Effector CD4-positive, alpha-beta T cell (primary cell): ENCODE results near the gene TUFT1.
"Not testable (repeated sequence)": the region's sequence is repeated elsewhere in the genome, so short reads cannot be mapped to it uniquely, and the experiment has no call there.

ENCODE experiments used
- DNase-seq: peaks from one replicate; pipeline ENCODE4 v3.0.0-alpha.2; 2020

TUFT1 gene

GRCh38 chr1:151618996-151619395 lies 78.9 kb downstream of the TUFT1 start:
- DNase-seq: not testable (repeated sequence)

- DNase-seq: no peak
These were observed 79.5 kb downstream of the TUFT1 start for GRCh38 chr1:151619489-151620093.

- DNase-seq: no peak
These were observed 80.2 kb downstream of the TUFT1 start for GRCh38 chr1:151620286-151620685.

- no peak for DNase-seq
These were observed 81.2 kb downstream of the TUFT1 start for GRCh38 chr1:151621351-151621750.

GRCh38 chr1:151624783-151625182 lies 84.7 kb downstream of the TUFT1 start:
- DNase-seq: no peak

- no peak for DNase-seq
These were observed 86.7 kb downstream of the TUFT1 start for GRCh38 chr1:151626740-151627334.

GRCh38 chr1:151629278-151629677 lies 89.2 kb downstream of the TUFT1 start:
- DNase-seq: no peak
